Liver (tissue), 9 donors: ENCODE data around the gene RGS7. TPM values are rescaled to one million over a fixed set of nuclear protein-coding genes. Genes with fewer than 3 reads are reported as not detected.

Source experiments
- DNase-seq: peaks from one replicate; pipeline ENCODE4 v3.0.0-alpha.2; 2017; ENCODE audit warnings: low spot score
- H3K27ac ChIP-seq, 2 donors: one replicate each; pipeline ENCODE4 v1.7.0; 2013; ENCODE audit warnings: inconsistent platforms in 2 of 2, low read length in 2 of 2, control low read depth in 1 of 2, low read depth in 1 of 2, mild to moderate bottlenecking in 1 of 2
- H3K27me3 ChIP-seq, 4 donors: one replicate each; pipeline versions ENCODE4 v1.6.1 to v1.7.0; 2013; ENCODE audit warnings: low read length in 3 of 4, inconsistent platforms in 1 of 4, mild to moderate bottlenecking in 1 of 4, moderate library complexity in 1 of 4; ENCODE audit not compliant: control insufficient read depth in 4 of 4, insufficient read depth in 4 of 4
- H3K36me3 ChIP-seq, 4 donors: one replicate each; pipeline versions ENCODE4 v1.6.1 to v1.7.0; 2013; ENCODE audit warnings: low read length in 3 of 4, mild to moderate bottlenecking in 3 of 4, low read depth in 1 of 4, moderate library complexity in 1 of 4; ENCODE audit not compliant: control insufficient read depth in 4 of 4, insufficient read depth in 3 of 4
- H3K4me1 ChIP-seq, 4 donors: one replicate each; pipeline versions ENCODE4 v1.6.1 to v1.7.0; 2013; ENCODE audit warnings: low read length in 3 of 4, mild to moderate bottlenecking in 3 of 4, moderate library complexity in 1 of 4; ENCODE audit not compliant: control insufficient read depth in 4 of 4, insufficient read depth in 4 of 4
- H3K4me3 ChIP-seq, 3 donors: one replicate each; pipeline versions ENCODE4 v1.6.1 to v1.7.0; 2013; ENCODE audit warnings: low read length in 3 of 3, control low read depth in 1 of 3, low read depth in 1 of 3, mild to moderate bottlenecking in 1 of 3
- H3K9ac ChIP-seq, 2 donors: one replicate each; pipeline ENCODE4 v1.7.0; 2013; ENCODE audit warnings: low read length in 2 of 2, mild to moderate bottlenecking in 2 of 2, moderate library complexity in 2 of 2, control low read depth in 1 of 2, low read depth in 1 of 2
- H3K9me3 ChIP-seq, 4 donors: one replicate each; pipeline versions ENCODE4 v1.6.1 to v1.7.0; 2013; ENCODE audit warnings: low read length in 3 of 4; ENCODE audit not compliant: control insufficient read depth in 4 of 4
- CTCF ChIP-seq: fragments of 150-350 bp; IDR thresholded peaks from 2 replicates; pipeline ENCODE4 v1.5.1; 2017; ENCODE audit warnings: improper control_type of control experiment, low read depth, low read length; ENCODE audit not compliant: missing input control
- EGR1 ChIP-seq, 2 donors: IDR thresholded peaks; 2 replicates each; pipeline ENCODE4 v1.6.1; 2016 to 2018; ENCODE audit warnings: antibody characterized with exemption in 2 of 2, low read depth in 2 of 2
- FOXA1 ChIP-seq: IDR thresholded peaks from 2 replicates; pipeline ENCODE4 v1.6.1; 2016; ENCODE audit warnings: antibody characterized with exemption
- FOXA2 ChIP-seq: IDR thresholded peaks from 2 replicates; pipeline ENCODE4 v1.6.1; 2016; ENCODE audit warnings: antibody characterized with exemption
- GABPA ChIP-seq, 2 donors: IDR thresholded peaks in 1 of 2; conservative IDR thresholded peaks in 1 of 2; 2 replicates each; pipeline ENCODE4 v1.6.1; 2016; ENCODE audit warnings: antibody characterized with exemption in 2 of 2, mild to moderate bottlenecking in 1 of 2, moderate library complexity in 1 of 2
- HNF4A ChIP-seq, 2 donors: conservative IDR thresholded peaks; 2 replicates each; pipeline ENCODE4 v1.6.1; 2016; ENCODE audit warnings: antibody characterized with exemption in 2 of 2, mild to moderate bottlenecking in 2 of 2
- HNF4G ChIP-seq: IDR thresholded peaks from 2 replicates; pipeline ENCODE4 v1.6.1; 2016; ENCODE audit warnings: antibody characterized with exemption
- JUND ChIP-seq, 2 donors: IDR thresholded peaks; 2 replicates each; pipeline ENCODE4 v1.6.1; 2016; ENCODE audit warnings: antibody characterized with exemption in 2 of 2
- MAX ChIP-seq: IDR thresholded peaks from 2 replicates; pipeline ENCODE4 v1.6.1; 2016; ENCODE audit warnings: antibody characterized with exemption
- NR2F2 ChIP-seq: IDR thresholded peaks from 2 replicates; pipeline ENCODE4 v1.6.1; 2016; ENCODE audit warnings: antibody characterized with exemption
- RAD21 ChIP-seq, 2 donors: IDR thresholded peaks; 2 replicates each; pipeline ENCODE4 v1.6.1; 2016; ENCODE audit warnings: antibody characterized with exemption in 2 of 2, mild to moderate bottlenecking in 2 of 2
- REST ChIP-seq: IDR thresholded peaks from 2 replicates; pipeline ENCODE4 v1.6.1; 2016; ENCODE audit warnings: antibody characterized with exemption, mild to moderate bottlenecking
- RXRA ChIP-seq, 2 donors: IDR thresholded peaks; 2 replicates each; pipeline ENCODE4 v1.6.1; 2017 to 2018; ENCODE audit warnings: antibody characterized with exemption in 2 of 2, mild to moderate bottlenecking in 1 of 2
- SP1 ChIP-seq: IDR thresholded peaks from 2 replicates; pipeline ENCODE4 v1.6.1; 2018; ENCODE audit warnings: antibody characterized with exemption, mild to moderate bottlenecking
- TAF1 ChIP-seq: conservative IDR thresholded peaks from 2 replicates; pipeline ENCODE4 v1.6.1; 2016; ENCODE audit warnings: antibody characterized with exemption, mild to moderate bottlenecking
- YY1 ChIP-seq: IDR thresholded peaks from 2 replicates; pipeline ENCODE4 v1.6.1; 2016; ENCODE audit warnings: antibody characterized with exemption, mild to moderate bottlenecking
- whole genome bisulfite sequencing: extraction: QIAGEN DNeasy Blood & Tissue Kit; methylation state at CpG from one replicate; pipeline ENCODE4 v1.1.7; 2013; 5-methylcytosine and 5-hydroxymethylcytosine counted together
- polyA plus RNA-seq, 2 donors: library from polyadenylated mRNA; stranded (reverse) in 1 of 2; unstranded in 1 of 2; fragments of 200-250 nt in 1 of 2; fragments of >200 nt in 1 of 2; fragmentation: Nextera tagmentation in 1 of 2; extraction: Ambion mirVana in 1 of 2; gene quantifications; one replicate each; pipeline versions ENCODE4 v1.2.1 to v1.2.3, GENCODE V29; 2013 to 2015
- total RNA-seq, 2 donors: library from RNA; depleted of rRNA; stranded (reverse); fragments of >200 nt; gene quantifications; one replicate each; pipeline ENCODE4 v1.2.3, GENCODE V29; 2014
- TF ChIP-seq, protein P1 (sequence below): IDR thresholded peaks from 2 replicates; pipeline ENCODE4 v1.6.1; 2016; ENCODE audit warnings: antibody characterized with exemption
- TF ChIP-seq, protein P2 (sequence below): IDR thresholded peaks from 2 replicates; pipeline ENCODE4 v1.6.1; 2016; ENCODE audit warnings: antibody characterized with exemption
- donor health status: healthy.
- donor health status: healthy.
- donor health status: healthy.
- donor health status: healthy.
- donor health status: healthy.

RGS7 gene
- total and polyA plus RNA-seq, 4 donors = 0.05 to 0.18 TPM; not detected in 2

GRCh38 chr1:241366196-241366595 is 9.2 kb upstream of the RGS7 start (continued):
- TF ChIP-seq, protein P1, sequence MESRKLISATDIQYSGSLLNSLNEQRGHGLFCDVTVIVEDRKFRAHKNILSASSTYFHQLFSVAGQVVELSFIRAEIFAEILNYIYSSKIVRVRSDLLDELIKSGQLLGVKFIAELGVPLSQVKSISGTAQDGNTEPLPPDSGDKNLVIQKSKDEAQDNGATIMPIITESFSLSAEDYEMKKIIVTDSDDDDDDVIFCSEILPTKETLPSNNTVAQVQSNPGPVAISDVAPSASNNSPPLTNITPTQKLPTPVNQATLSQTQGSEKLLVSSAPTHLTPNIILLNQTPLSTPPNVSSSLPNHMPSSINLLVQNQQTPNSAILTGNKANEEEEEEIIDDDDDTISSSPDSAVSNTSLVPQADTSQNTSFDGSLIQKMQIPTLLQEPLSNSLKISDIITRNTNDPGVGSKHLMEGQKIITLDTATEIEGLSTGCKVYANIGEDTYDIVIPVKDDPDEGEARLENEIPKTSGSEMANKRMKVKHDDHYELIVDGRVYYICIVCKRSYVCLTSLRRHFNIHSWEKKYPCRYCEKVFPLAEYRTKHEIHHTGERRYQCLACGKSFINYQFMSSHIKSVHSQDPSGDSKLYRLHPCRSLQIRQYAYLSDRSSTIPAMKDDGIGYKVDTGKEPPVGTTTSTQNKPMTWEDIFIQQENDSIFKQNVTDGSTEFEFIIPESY = no peak
- TF ChIP-seq NR2F2 (no peak), TAF1 (no peak), YY1 (no peak), HNF4G (no peak), MAX (no peak), RXRA (IDR thresholded peaks at IDR 0.05) (no peak)

DNA sequence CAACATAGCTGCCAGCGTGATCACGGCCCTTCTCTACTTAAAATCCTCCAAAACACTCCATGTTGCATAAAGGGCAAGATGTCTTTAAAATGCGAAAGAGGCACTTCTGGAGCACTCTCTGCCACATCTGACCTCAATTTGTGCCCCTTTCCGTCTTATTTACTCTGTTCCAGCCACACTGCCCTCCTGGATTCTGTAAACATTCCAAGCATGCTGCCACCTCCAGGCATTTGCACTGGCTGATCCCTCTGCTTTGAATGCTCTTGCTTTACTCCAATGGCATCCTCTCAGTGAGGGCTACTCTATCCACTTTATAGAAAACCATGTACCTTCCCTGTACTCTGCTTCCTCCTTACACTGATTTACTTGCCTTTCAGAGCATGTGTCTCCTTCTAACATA is 5.3 kb upstream of the RGS7 start:
- Histone ChIP-seq H3K36me3 (no peaks in the 10 kb centered on the region), H3K4me1 (peaks cover 0 to under 1% (median 0%) of the 10 kb centered on the region in 4 donors), H3K9me3 (peaks cover 0 to 5% (median 2%) of the 10 kb centered on the region in 4 donors), H3K27ac (no peak overlapping the region), H3K27me3 (peaks cover 0 to 9% (median 0%) of the 10 kb centered on the region in 4 donors), H3K9ac (no peak overlapping the region), H3K4me3 (no peak overlapping the region)
- WGBS = 59% methylated on average over 4 of the region's 4 CpGs
- no peak for DNase-seq
- TF ChIP-seq REST = no peak
- TF ChIP-seq, protein P2, sequence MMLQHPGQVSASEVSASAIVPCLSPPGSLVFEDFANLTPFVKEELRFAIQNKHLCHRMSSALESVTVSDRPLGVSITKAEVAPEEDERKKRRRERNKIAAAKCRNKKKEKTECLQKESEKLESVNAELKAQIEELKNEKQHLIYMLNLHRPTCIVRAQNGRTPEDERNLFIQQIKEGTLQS = no peak
- no peak for TF ChIP-seq HNF4G
- TF ChIP-seq FOXA2 = no peak
- no peak for TF ChIP-seq FOXA1
- no peak for TF ChIP-seq MAX
- no peak for TF ChIP-seq GABPA (IDR thresholded peaks at IDR 0.05 in 1 of 2, conservative IDR thresholded peaks at IDR 0.05 in 1 of 2)
- TF ChIP-seq HNF4A (conservative IDR thresholded peaks at IDR 0.05) = no peak
- no peak for TF ChIP-seq EGR1 (IDR thresholded peaks at IDR 0.05; ENCODE audit: low read depth in 2 of 2)
- no peak for TF ChIP-seq RAD21 (IDR thresholded peaks at IDR 0.05)
- TF ChIP-seq YY1 = no peak
- no peak for TF ChIP-seq RXRA (IDR thresholded peaks at IDR 0.05)
- no peak for TF ChIP-seq CTCF
- no peak for TF ChIP-seq SP1
- TF ChIP-seq NR2F2 = no peak
- TF ChIP-seq JUND (IDR thresholded peaks at IDR 0.05) = no peak
- TF ChIP-seq, protein P1 = no peak
- no peak for TF ChIP-seq TAF1
